ENCODE results near the gene TSR3.

TSR3 gene

GRCh38 chr16:1311212-1311737, 40.4 kb downstream of the TSR3 start:
- TF ChIP-seq CTCF (IDR thresholded peaks at IDR 0.05) (no peak), ZFX (IDR thresholded peaks at IDR 0.05; ENCODE audit: borderline replicate concordance) (no peak)
- peak overlapping the region; percentile 95 for H3K27ac ChIP-seq

- TF ChIP-seq ZFX (IDR thresholded peaks at IDR 0.05; ENCODE audit: borderline replicate concordance) (no peak), CTCF (IDR thresholded peaks at IDR 0.05) (no peak)
- peak overlapping the region; percentile 95 for H3K27ac ChIP-seq
These were observed 40.9 kb downstream of the TSR3 start for GRCh38 chr16:1310832-1311200.

GRCh38 chr16:1309888-1310831, 41.5 kb downstream of the TSR3 start:
- no peak for TF ChIP-seq ZFX (IDR thresholded peaks at IDR 0.05; ENCODE audit: borderline replicate concordance)
- no peak for TF ChIP-seq CTCF (IDR thresholded peaks at IDR 0.05)
- H3K27ac ChIP-seq, result peak overlapping the region; percentile 95

- TF ChIP-seq ZFX (IDR thresholded peaks at IDR 0.05; ENCODE audit: borderline replicate concordance) (peak; percentile 99), CTCF (IDR thresholded peaks at IDR 0.05) (no peak)
- H3K27ac ChIP-seq, result peak within 1 kb of the TSS; percentile 95
These were observed 42.4 kb downstream of the TSR3 start, which contains the start of gene UBE2I for GRCh38 chr16:1308977-1309885. TSS of gene UBE2I (plus strand) at chr16:1309636. CDS start at chr16:1314031, 4,395 bp downstream.

GRCh38 chr16:1308036-1308976, 43.4 kb downstream of the TSR3 start:
- TF ChIP-seq CTCF (IDR thresholded peaks at IDR 0.05), result no peak
- TF ChIP-seq ZFX (IDR thresholded peaks at IDR 0.05; ENCODE audit: borderline replicate concordance), result no peak
- H3K27ac ChIP-seq, result peak overlapping the region; percentile 95

GRCh38 chr16:1306334-1306733, 45.3 kb downstream of the TSR3 start:
- TF ChIP-seq ZFX (IDR thresholded peaks at IDR 0.05; ENCODE audit: borderline replicate concordance), result no peak
- TF ChIP-seq CTCF (IDR thresholded peaks at IDR 0.05), result no peak
- H3K27ac ChIP-seq, result no peak overlapping the region

Data from 22Rv1 (cell line).